Mesothelial cell of epicardium (in vitro differentiated cells): Measurements from ENCODE around the gene BSX. TPM values are rescaled to one million over a fixed set of nuclear protein-coding genes. Genes with fewer than 3 reads are reported as not detected.

ENCODE experiments used
- DNase-seq, 2 experiments: peaks; one replicate each; pipeline ENCODE4 v3.0.0; 2021; ENCODE audit warnings: low spot score in 2 of 2; ENCODE audit not compliant: unreplicated experiment in 2 of 2
- H3K27ac Mint-ChIP-seq: 2 replicates; pipeline ENCODE4 v1.8.0; 2021; ENCODE audit warnings: mixed read lengths
- H3K27me3 Mint-ChIP-seq: 2 replicates; pipeline ENCODE4 v1.8.0; 2021; ENCODE audit warnings: low read depth, mixed read lengths
- H3K36me3 Mint-ChIP-seq: 2 replicates; pipeline ENCODE4 v1.8.0; 2021; ENCODE audit warnings: mixed read lengths
- H3K4me1 Mint-ChIP-seq: 2 replicates; pipeline ENCODE4 v1.8.0; 2021; ENCODE audit warnings: mixed read lengths
- H3K4me3 Mint-ChIP-seq: 2 replicates; pipeline ENCODE4 v1.8.0; 2021; ENCODE audit warnings: mild to moderate bottlenecking, moderate library complexity, mixed read lengths
- H3K9me3 Mint-ChIP-seq: 2 replicates; pipeline ENCODE4 v1.8.0; 2021; ENCODE audit warnings: mixed read lengths
- CTCF ChIP-seq: fragments of 200-600 bp; sonication (generic); IDR thresholded peaks from one replicate; pipeline ENCODE4 v1.5.0; 2021; ENCODE audit warnings: antibody characterized with exemption; ENCODE audit not compliant: unreplicated experiment
- total RNA-seq: library from RNA; stranded (reverse); gene quantifications from 3 replicates; pipeline ENCODE4 v1.2.1, GENCODE V29; 2021

Gene BSX
- total RNA-seq, 1 donor from 2014 or later, result not detected

GRCh38 chr11:122983438-122984185 is 2.0 kb upstream of the BSX start:
- Mint-ChIP-seq H3K27ac (no peak overlapping the region), H3K36me3 (no peaks in the 10 kb centered on the region), H3K4me1 (peaks cover 5% of the 10 kb centered on the region), H3K27me3 (peaks cover 98% of the 10 kb centered on the region), H3K9me3 (no peaks in the 10 kb centered on the region), H3K4me3 (peak overlapping the region; percentile 69)
- no peak for TF ChIP-seq CTCF
- DNase-seq, result no peak

GRCh38 chr11:122979815-122980595 is 1.6 kb downstream of the BSX start:
- H3K4me1 Mint-ChIP-seq, result peaks cover 18% of the 10 kb centered on the region
- H3K27me3 Mint-ChIP-seq, result peaks cover 99% of the 10 kb centered on the region
- H3K9me3 Mint-ChIP-seq, result no peaks in the 10 kb centered on the region
- H3K27ac Mint-ChIP-seq, result no peak overlapping the region
- H3K4me3 Mint-ChIP-seq, result no peak overlapping the region
- no peak for DNase-seq
- TF ChIP-seq CTCF, result no peak
- peaks cover 3% of the 10 kb centered on the region for H3K36me3 Mint-ChIP-seq

- Mint-ChIP-seq H3K36me3 (peaks cover 3% of the 10 kb centered on the region), H3K4me1 (peaks cover 17% of the 10 kb centered on the region), H3K27me3 (peaks cover 99% of the 10 kb centered on the region), H3K9me3 (no peaks in the 10 kb centered on the region), H3K27ac (no peak overlapping the region), H3K4me3 (no peak overlapping the region)
- DNase-seq, result no peak
- no peak for TF ChIP-seq CTCF
Observed at GRCh38 chr11:122979103-122979814, 2.4 kb downstream of the BSX start.

- Mint-ChIP-seq H3K36me3 (peaks cover 3% of the 10 kb centered on the region), H3K4me1 (peaks cover 16% of the 10 kb centered on the region), H3K9me3 (no peaks in the 10 kb centered on the region), H3K27ac (no peak overlapping the region), H3K4me3 (no peak overlapping the region), H3K27me3 (peaks cover 99% of the 10 kb centered on the region)
- no peak for DNase-seq
- TF ChIP-seq CTCF, result no peak
Observed at GRCh38 chr11:122978299-122978620, 3.4 kb downstream of the BSX start.

- no peak overlapping the region for H3K4me3 Mint-ChIP-seq
- no peak overlapping the region for H3K27ac Mint-ChIP-seq
- peaks cover 3% of the 10 kb centered on the region for H3K36me3 Mint-ChIP-seq
- H3K9me3 Mint-ChIP-seq, result no peaks in the 10 kb centered on the region
- no peak for DNase-seq
- H3K4me1 Mint-ChIP-seq, result peaks cover 16% of the 10 kb centered on the region
- peaks cover 99% of the 10 kb centered on the region for H3K27me3 Mint-ChIP-seq
- TF ChIP-seq CTCF, result no peak
Observed at GRCh38 chr11:122977470-122978298, 4.0 kb downstream of the BSX start.
